Peyer's patch (tissue), 4 donors: ENCODE results near the gene DFFA.

Experiments
- CTCF ChIP-seq, 6 experiments: fragments of 450-650 bp in 4 of 6; fragments of 200-600 bp in 2 of 6; sonication (generic) in 1 of 6; IDR thresholded peaks; one replicate each; pipeline ENCODE4 v1.5.1; 2017 to 2019; ENCODE audit warnings: antibody characterized with exemption in 6 of 6, mild to moderate bottlenecking in 3 of 6, moderate library complexity in 1 of 6
- POLR2A ChIP-seq, 2 donors: fragments of 450-650 bp; IDR thresholded peaks; one replicate each; pipeline ENCODE4 v1.5.1; 2017; ENCODE audit warnings: antibody characterized with exemption in 2 of 2, mild to moderate bottlenecking in 2 of 2, moderate library complexity in 2 of 2

- TF ChIP-seq CTCF (IDR thresholded peaks at IDR 0.05) = no peak
- TF ChIP-seq POLR2A (IDR thresholded peaks at IDR 0.05) = no peak
These were observed 53.0 kb downstream of the DFFA start for GRCh38 chr1:10419351-10419750.
